OCI-LY1 (cell line): ENCODE results near the gene CRX.

Experiments used
- CTCF ChIP-seq: fragments of 200-600 bp; sonication (generic), shearing (Covaris generic); IDR thresholded peaks from 2 replicates; pipeline ENCODE4 v1.5.1; 2017; ENCODE audit warnings: mild to moderate bottlenecking, antibody characterized with exemption, low read length, moderate library complexity, mixed read lengths
- EZH2 ChIP-seq: fragments of 200-600 bp; sonication (generic), shearing (Covaris generic); IDR thresholded peaks from 2 replicates; pipeline ENCODE4 v1.8.0; 2017; ENCODE audit warnings: borderline replicate concordance, mixed run types, mild to moderate bottlenecking, antibody characterized with exemption, low read length, moderate library complexity, mixed read lengths

DNA sequence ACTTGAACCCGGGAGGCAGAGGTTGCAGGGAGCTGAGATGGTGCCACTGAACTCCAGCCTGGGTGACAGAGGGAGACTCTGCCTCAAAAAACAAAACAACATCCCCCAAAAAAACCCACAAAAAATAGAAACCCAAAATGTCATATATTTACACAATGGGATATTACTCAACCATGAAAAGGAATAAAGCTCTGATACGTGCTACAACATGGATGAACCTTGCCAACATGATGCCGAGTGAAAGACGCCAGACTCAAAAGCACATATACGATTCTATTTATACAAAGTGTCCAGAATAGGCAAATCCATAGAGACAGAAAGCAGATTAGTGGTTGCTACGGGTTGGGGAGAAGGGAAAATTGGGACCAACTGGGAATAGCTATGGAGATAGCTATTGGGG, 15.3 kb upstream of the CRX start:
- TF ChIP-seq CTCF (no peak), EZH2 (no peak)
